ENCODE data around the gene SOWAHA.
A peak's percentile ranks its signal among the peaks of the same experiment; 100 is the strongest.
"Not testable (repeated sequence)": the region's sequence is repeated elsewhere in the genome, so short reads cannot be mapped to it uniquely, and the experiment has no call there.

The SOWAHA gene

GRCh38 chr5:132778129-132778528 lies 35.0 kb upstream of the SOWAHA start:
- DNase-seq (ENCODE audit: low spot score), result no peak

- no peak for DNase-seq (ENCODE audit: low spot score)
These were observed 34.2 kb upstream of the SOWAHA start for GRCh38 chr5:132778856-132779255.

- no peak for DNase-seq (ENCODE audit: low spot score)
These were observed 33.1 kb upstream of the SOWAHA start for GRCh38 chr5:132779961-132780360.

- no peak for DNase-seq (ENCODE audit: low spot score)
These were observed 32.5 kb upstream of the SOWAHA start for GRCh38 chr5:132780577-132780976.

GRCh38 chr5:132781029-132781428 lies 32.1 kb upstream of the SOWAHA start:
- no peak for DNase-seq (ENCODE audit: low spot score)

- no peak for DNase-seq (ENCODE audit: low spot score)
These were observed 31.0 kb upstream of the SOWAHA start for GRCh38 chr5:132782101-132782500.

GRCh38 chr5:132785365-132785764 lies 27.7 kb upstream of the SOWAHA start:
- DNase-seq (ENCODE audit: low spot score), result no peak

GRCh38 chr5:132785864-132786263 lies 27.2 kb upstream of the SOWAHA start:
- DNase-seq (ENCODE audit: low spot score), result no peak

- DNase-seq (ENCODE audit: low spot score), result no peak
These were observed 26.0 kb upstream of the SOWAHA start for GRCh38 chr5:132787076-132787475.

- DNase-seq (ENCODE audit: low spot score), result no peak
These were observed 24.6 kb upstream of the SOWAHA start for GRCh38 chr5:132788508-132788907.

GRCh38 chr5:132788990-132789886 lies 23.9 kb upstream of the SOWAHA start:
- DNase-seq (ENCODE audit: low spot score), result no peak

GRCh38 chr5:132790201-132790865 lies 22.8 kb upstream of the SOWAHA start:
- no peak for DNase-seq (ENCODE audit: low spot score)

GRCh38 chr5:132791026-132791425 lies 22.1 kb upstream of the SOWAHA start:
- DNase-seq (ENCODE audit: low spot score), result no peak

GRCh38 chr5:132797651-132798050 lies 15.5 kb upstream of the SOWAHA start:
- DNase-seq (ENCODE audit: low spot score), result no peak

GRCh38 chr5:132799392-132799791 lies 13.7 kb upstream of the SOWAHA start:
- DNase-seq (ENCODE audit: low spot score), result no peak

- no peak for DNase-seq (ENCODE audit: low spot score)
These were observed 12.6 kb upstream of the SOWAHA start for GRCh38 chr5:132800545-132800944.

GRCh38 chr5:132802044-132802684 lies 10.9 kb upstream of the SOWAHA start:
- DNase-seq (ENCODE audit: low spot score), result no peak

- DNase-seq (ENCODE audit: low spot score), result not testable (repeated sequence)
These were observed 10.4 kb upstream of the SOWAHA start for GRCh38 chr5:132802685-132803066.

- DNase-seq (ENCODE audit: low spot score), result not testable (repeated sequence)
These were observed 8.9 kb upstream of the SOWAHA start for GRCh38 chr5:132804219-132804618.

- not testable (repeated sequence) for DNase-seq (ENCODE audit: low spot score)
These were observed 7.2 kb upstream of the SOWAHA start for GRCh38 chr5:132805872-132806271.

GRCh38 chr5:132806804-132807162 lies 6.3 kb upstream of the SOWAHA start:
- DNase-seq (ENCODE audit: low spot score), result not testable (repeated sequence)

- peak; percentile 27 for DNase-seq (ENCODE audit: low spot score)
These were observed 5.8 kb upstream of the SOWAHA start for GRCh38 chr5:132807163-132807838.
